ENCODE measurements around the gene SPATA24. TPM values are rescaled to one million over a fixed set of nuclear protein-coding genes. Genes with fewer than 3 reads are reported as not detected.

The SPATA24 gene
- total and polyA plus RNA-seq, 2 of the 13 experiments (the other 11 are each of a cell fraction or from before 2014, with no cell fraction given), result 6.0 to 11.1 TPM

DNA sequence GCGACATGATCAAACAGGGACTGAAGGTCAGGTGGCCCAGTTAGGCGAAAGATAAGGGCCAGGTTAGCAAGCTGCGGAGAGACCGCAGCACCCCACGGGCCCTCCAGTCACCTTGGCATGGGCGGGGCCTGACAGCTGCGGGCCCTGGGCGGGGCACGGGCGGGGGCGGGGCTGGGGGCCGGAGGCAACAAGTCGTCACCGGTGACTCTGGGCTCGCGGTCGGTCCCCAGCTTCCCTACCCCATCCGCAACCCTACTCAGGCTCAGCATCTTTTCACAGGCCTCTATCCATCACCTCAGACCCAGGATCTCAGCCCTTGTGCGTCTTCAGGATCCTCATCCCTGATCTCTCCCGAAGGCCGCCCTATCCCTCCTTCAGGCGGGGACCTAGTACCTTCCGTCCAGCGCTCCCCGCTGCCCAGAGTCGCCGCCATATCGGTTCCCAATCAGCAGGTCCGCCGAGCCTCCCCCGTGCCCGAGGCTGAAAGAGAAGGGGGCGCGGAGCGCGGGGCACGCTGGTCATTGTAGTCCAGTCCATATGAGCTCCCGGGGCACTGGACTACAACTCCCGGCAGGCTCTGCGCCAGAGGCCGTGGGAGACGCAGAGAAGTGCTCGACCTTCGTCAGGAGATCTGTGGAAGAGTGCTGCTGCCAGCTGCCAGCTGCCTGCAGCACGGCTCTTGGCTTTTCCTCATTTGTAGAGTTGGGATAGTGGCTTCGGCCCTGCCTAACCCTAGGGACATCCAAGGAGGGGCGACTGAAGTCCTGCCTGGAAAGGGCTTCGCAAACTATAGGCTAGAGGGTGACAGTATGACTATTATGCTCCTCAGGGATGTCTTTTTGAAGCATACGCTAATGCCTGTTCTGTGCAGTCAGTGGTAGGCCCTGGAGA lies 35.4 kb upstream of the SPATA24 start, which contains the start of gene DNAJC18 (continued):
- TF ChIP-seq, protein P1, sequence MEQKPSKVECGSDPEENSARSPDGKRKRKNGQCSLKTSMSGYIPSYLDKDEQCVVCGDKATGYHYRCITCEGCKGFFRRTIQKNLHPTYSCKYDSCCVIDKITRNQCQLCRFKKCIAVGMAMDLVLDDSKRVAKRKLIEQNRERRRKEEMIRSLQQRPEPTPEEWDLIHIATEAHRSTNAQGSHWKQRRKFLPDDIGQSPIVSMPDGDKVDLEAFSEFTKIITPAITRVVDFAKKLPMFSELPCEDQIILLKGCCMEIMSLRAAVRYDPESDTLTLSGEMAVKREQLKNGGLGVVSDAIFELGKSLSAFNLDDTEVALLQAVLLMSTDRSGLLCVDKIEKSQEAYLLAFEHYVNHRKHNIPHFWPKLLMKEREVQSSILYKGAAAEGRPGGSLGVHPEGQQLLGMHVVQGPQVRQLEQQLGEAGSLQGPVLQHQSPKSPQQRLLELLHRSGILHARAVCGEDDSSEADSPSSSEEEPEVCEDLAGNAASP (CRISPR knock-in tag; IDR thresholded peaks at IDR 0.05; ENCODE audit: borderline replicate concordance), result no peak
- TF ChIP-seq, protein P2, sequence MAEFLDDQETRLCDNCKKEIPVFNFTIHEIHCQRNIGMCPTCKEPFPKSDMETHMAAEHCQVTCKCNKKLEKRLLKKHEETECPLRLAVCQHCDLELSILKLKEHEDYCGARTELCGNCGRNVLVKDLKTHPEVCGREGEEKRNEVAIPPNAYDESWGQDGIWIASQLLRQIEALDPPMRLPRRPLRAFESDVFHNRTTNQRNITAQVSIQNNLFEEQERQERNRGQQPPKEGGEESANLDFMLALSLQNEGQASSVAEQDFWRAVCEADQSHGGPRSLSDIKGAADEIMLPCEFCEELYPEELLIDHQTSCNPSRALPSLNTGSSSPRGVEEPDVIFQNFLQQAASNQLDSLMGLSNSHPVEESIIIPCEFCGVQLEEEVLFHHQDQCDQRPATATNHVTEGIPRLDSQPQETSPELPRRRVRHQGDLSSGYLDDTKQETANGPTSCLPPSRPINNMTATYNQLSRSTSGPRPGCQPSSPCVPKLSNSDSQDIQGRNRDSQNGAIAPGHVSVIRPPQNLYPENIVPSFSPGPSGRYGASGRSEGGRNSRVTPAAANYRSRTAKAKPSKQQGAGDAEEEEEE (CRISPR knock-in tag; IDR thresholded peaks at IDR 0.05; ENCODE audit: borderline replicate concordance), result no peak
- no peak for TF ChIP-seq AKAP8 (CRISPR knock-in tag; IDR thresholded peaks at IDR 0.05)
- no peak for TF ChIP-seq MED13 (CRISPR knock-in tag; IDR thresholded peaks at IDR 0.05)
- TF ChIP-seq MAFF (IDR thresholded peaks at IDR 0.05; ENCODE audit: low read depth, low read length), result no peak
- TF ChIP-seq NCOA2 (CRISPR knock-in tag; IDR thresholded peaks at IDR 0.05), result peak; percentile 24; the same call in 1 of the 2 replicates
- no peak for TF ChIP-seq ZNF3 (CRISPR knock-in tag; IDR thresholded peaks at IDR 0.05)
- no peak for TF ChIP-seq ZNF550 (CRISPR knock-in tag; IDR thresholded peaks at IDR 0.05; ENCODE audit: borderline replicate concordance)
- no peak for TF ChIP-seq CCAR2 (optimal IDR thresholded peaks at IDR 0.05; ENCODE audit: low read depth, low read length)
- no peak for TF ChIP-seq NR2F2 (IDR thresholded peaks at IDR 0.05; ENCODE audit: borderline replicate concordance, low read depth)
- TF ChIP-seq, protein P3, sequence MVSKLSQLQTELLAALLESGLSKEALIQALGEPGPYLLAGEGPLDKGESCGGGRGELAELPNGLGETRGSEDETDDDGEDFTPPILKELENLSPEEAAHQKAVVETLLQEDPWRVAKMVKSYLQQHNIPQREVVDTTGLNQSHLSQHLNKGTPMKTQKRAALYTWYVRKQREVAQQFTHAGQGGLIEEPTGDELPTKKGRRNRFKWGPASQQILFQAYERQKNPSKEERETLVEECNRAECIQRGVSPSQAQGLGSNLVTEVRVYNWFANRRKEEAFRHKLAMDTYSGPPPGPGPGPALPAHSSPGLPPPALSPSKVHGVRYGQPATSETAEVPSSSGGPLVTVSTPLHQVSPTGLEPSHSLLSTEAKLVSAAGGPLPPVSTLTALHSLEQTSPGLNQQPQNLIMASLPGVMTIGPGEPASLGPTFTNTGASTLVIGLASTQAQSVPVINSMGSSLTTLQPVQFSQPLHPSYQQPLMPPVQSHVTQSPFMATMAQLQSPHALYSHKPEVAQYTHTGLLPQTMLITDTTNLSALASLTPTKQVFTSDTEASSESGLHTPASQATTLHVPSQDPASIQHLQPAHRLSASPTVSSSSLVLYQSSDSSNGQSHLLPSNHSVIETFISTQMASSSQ (IDR thresholded peaks at IDR 0.05; ENCODE audit: low read depth), result no peak
- TF ChIP-seq, protein P3 (CRISPR knock-in tag; IDR thresholded peaks at IDR 0.05; ENCODE audit: borderline replicate concordance), result peak; percentile 37; the same call in 1 of the 2 replicates
- TF ChIP-seq ZFP37 (CRISPR knock-in tag; IDR thresholded peaks at IDR 0.05; ENCODE audit: borderline replicate concordance), result peak; percentile 25; the same call in 1 of the 2 replicates
- peak; percentile 82; the same call in 1 of the 2 replicates for TF ChIP-seq ZSCAN21 (CRISPR knock-in tag; IDR thresholded peaks at IDR 0.05; ENCODE audit: borderline replicate concordance)
- TF ChIP-seq ZBTB1 (CRISPR knock-in tag; IDR thresholded peaks at IDR 0.05; ENCODE audit: borderline replicate concordance), result no peak
- no peak; the same call in 1 of the 2 replicates for TF ChIP-seq ZMYM3 (CRISPR knock-in tag; IDR thresholded peaks at IDR 0.05)
- no peak for TF ChIP-seq TP53 (CRISPR knock-in tag; conservative IDR thresholded peaks at IDR 0.05)
- no peak for TF ChIP-seq DPF2 (CRISPR knock-in tag; IDR thresholded peaks at IDR 0.05; ENCODE audit: borderline replicate concordance, low read depth)
- TF ChIP-seq SMARCE1 (IDR thresholded peaks at IDR 0.05; ENCODE audit: borderline replicate concordance), result no peak
- no peak for TF ChIP-seq IKZF1 (IDR thresholded peaks at IDR 0.05)
- peak; percentile 62 for TF ChIP-seq SP4 (CRISPR knock-in tag; IDR thresholded peaks at IDR 0.05)
- TF ChIP-seq, protein P4, sequence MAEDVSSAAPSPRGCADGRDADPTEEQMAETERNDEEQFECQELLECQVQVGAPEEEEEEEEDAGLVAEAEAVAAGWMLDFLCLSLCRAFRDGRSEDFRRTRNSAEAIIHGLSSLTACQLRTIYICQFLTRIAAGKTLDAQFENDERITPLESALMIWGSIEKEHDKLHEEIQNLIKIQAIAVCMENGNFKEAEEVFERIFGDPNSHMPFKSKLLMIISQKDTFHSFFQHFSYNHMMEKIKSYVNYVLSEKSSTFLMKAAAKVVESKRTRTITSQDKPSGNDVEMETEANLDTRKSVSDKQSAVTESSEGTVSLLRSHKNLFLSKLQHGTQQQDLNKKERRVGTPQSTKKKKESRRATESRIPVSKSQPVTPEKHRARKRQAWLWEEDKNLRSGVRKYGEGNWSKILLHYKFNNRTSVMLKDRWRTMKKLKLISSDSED (CRISPR knock-in tag; IDR thresholded peaks at IDR 0.05), result no peak

Data from HepG2 (cell line).